COR-L47 (cell line): ENCODE data around the gene DLX3.

ENCODE experiments used
- DNase-seq: peaks from one replicate; lab custom pipeline; 2025; lab: John Stamatoyannopoulos, UW

The DLX3 gene

DNA sequence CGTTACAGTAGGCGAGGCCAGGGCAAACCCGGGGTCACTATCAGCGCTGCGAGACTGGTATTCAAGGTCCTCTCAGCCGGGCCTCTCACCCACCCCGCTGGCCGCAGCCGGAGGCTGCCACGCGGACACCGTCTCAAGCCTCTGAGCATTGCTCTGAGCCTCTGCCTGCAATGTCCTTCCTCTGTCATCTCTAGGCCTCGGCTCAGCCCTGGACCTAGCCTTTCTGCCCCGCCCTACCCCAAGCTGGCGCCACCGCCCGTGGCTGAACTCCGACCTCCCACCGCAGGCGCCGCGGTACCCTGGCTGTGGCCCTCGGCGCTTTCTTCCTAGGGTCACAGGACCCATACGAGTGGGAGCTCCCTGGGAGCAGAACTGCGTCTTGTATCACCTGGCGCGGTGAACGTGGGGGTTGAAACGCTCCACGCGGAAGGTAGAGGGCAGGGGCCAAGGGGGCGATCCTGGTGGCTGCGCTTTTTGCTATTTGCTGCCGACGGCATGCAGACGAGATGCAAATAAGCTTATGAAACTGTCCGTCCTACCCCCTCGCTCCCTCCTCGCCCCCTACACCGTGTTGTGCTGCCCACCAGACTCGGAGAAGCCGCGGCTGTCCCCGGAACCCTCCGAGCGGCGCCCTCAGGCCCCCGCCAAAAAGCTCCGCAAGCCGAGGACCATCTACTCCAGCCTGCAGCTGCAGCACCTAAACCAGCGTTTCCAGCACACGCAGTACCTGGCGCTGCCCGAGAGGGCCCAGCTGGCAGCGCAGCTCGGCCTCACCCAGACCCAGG lies 22.3 kb downstream of the DLX3 start:
- DNase-seq, result no peak

DNA sequence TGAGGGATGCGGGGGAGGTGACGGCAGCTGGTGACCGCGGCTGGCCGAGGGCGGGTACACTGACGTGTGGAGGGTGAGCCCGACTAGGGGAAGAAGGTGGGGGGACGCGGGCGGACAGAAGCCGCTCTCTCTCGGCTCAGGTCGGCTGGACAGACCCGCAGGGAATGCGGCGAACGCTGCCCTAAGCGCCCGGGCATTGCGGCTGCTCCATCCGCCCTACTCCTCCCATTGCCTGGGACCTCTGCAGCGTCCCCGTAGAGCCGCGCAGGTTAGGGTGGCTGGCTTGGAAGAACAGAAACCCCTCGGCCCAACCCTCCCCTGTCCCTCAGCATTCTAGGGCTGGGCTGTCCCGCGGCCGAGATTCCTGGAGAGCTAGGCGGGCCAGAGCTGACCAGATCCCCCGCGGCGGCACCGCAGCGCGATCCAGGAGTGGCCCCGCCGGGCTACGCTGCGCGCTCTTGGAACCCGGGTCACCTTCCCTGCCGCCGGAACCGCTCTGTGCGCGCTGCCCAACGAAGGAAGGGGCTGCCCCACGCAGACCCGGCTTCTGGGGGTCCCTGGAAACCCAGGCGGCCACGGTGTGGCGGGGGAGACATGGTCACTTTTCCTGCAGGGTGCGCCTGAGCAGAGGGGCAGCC lies 23.1 kb downstream of the DLX3 start:
- DNase-seq, result no peak

- DNase-seq, result no peak
Observed at GRCh38 chr17:49971199-49971847, 23.7 kb downstream of the DLX3 start.

- DNase-seq, result no peak
Observed at GRCh38 chr17:49970498-49970897, 24.5 kb downstream of the DLX3 start.

GRCh38 chr17:49969795-49970389 lies 25.1 kb downstream of the DLX3 start:
- DNase-seq, result no peak

DNA sequence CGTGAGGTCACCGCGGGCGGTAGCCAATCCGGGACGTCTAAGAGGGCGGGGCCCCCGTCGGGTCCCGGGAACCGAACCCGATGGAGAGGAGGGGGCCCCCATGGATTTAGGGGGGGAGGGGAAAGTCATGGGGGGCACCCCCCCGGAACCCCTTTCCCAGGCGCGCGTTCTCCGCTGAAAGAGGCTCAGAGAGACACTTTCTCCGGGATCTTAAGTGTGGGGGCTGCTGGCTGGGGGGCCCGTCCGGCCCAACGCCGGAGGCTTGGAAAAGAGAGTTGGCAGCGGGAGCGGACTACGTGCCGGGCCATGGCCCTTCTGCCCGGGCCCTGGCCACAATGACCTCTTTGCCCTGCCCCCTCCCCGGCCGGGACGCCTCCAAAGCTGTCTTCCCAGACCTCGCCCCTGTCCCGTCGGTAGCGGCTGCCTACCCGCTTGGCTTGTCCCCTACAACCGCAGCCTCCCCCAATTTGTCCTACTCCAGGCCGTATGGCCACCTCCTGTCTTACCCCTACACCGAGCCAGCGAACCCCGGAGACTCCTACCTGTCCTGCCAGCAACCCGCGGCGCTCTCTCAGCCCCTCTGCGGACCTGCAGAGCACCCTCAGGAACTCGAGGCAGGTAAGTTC lies 25.8 kb downstream of the DLX3 start, which contains the start of gene DLX4:
DLX4 (plus strand) TSS at position 57 of the 626 bp plus-strand sequence; CDS start at position 336, 279 bp downstream.
- no peak for DNase-seq

GRCh38 chr17:49968405-49969133 lies 26.5 kb downstream of the DLX3 start:
- peak; percentile 82 for DNase-seq

- DNase-seq, result no peak
Observed at GRCh38 chr17:49967621-49968404, 27.2 kb downstream of the DLX3 start.

DNA sequence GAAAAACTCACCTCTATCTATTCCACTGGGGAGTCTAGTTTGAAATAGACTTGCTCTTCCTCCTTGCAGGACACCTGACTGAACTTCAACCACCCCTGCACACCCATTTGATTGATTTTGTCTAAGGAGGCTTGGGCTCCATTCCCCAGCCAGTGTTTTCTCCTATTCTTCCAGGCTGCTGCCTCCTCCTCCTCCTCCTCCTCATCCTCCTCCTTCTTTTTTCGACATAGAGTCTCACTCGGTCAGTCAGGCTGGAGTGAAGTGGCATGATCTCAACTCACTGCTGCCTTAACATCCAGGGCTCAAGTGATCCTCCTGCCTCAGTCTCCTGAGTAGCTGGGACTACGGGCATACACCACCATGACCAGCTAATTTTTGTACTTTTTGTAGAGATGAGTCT lies 27.8 kb downstream of the DLX3 start:
- DNase-seq, result no peak

GRCh38 chr17:49966767-49967166 lies 28.3 kb downstream of the DLX3 start:
- DNase-seq, result no peak

GRCh38 chr17:49965524-49965909 lies 29.5 kb downstream of the DLX3 start:
- DNase-seq, result no peak

DNA sequence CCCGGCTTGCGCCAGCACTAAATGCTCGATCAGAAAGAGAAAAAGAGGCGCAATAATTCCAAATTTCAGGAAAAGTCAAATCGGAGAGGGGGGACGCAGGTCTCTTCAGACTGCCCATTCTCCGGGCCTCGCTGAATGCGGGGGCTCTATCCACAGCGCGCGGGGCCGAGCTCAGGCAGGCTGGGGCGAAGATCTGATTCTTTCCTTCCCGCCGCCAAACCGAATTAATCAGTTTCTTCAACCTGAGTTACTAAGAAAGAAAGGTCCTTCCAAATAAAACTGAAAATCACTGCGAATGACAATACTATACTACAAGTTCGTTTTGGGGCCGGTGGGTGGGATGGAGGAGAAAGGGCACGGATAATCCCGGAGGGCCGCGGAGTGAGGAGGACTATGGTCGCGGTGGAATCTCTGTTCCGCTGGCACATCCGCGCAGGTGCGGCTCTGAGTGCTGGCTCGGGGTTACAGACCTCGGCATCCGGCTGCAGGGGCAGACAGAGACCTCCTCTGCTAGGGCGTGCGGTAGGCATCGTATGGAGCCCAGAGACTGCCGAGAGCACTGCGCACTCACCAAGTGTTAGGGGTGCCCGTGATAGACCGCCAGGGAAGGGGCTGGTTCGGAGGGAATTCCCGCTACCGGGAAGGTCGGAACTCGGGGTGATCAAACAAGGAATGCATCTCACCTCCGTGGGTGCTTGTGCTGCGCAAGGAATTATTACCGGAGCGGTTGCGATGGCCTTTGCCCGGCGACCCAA lies 30.1 kb downstream of the DLX3 start:
- DNase-seq, result no peak

DNA sequence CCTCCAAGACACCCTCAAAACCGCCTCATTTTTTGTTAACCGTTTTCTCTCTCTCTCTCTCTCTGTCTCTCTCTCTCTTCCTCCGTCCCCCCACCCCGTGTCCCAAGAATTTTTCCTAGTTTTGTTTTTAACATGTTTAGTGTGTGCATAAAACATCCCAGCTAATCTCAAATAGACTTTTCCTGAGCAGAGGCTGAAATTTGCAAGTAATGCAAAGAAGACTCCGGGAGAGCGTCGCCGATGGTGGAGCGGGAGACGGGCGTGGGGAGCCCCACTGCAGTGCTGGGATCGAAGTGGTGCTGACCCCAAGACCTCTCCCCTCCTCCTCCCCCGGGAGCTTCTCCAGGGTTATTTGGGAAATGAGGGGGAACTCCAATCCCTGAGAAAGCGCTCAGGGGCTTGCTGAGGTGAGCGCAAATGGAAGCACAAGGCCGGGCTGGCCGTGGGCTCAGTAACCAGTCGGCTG lies 30.7 kb downstream of the DLX3 start:
- DNase-seq, result no peak

GRCh38 chr17:49963626-49964302 lies 31.3 kb downstream of the DLX3 start:
- DNase-seq, result no peak

GRCh38 chr17:49963309-49963625 lies 31.8 kb downstream of the DLX3 start:
- DNase-seq, result no peak

GRCh38 chr17:49962599-49963308 lies 32.3 kb downstream of the DLX3 start:
- no peak for DNase-seq

- DNase-seq, result no peak
Observed at GRCh38 chr17:49959183-49959935, 35.7 kb downstream of the DLX3 start.

GRCh38 chr17:49958723-49959122 lies 36.3 kb downstream of the DLX3 start:
- no peak for DNase-seq
